Stimulated activated CD4-positive, alpha-beta T cell treated with anti-CD3 and anti-CD28 coated beads, Interleukin-4, amount 100 ng/mL, for 1 hour (primary cell): ENCODE results near the gene FOXL2.
A peak's percentile ranks its signal among the peaks of the same experiment; 100 is the strongest.

Source experiments
- DNase-seq: peaks from one replicate; pipeline ENCODE4 v3.0.0-alpha.2; 2020

The FOXL2 gene

GRCh38 chr3:138946663-138947494 lies at the start of gene FOXL2, which contains the start of gene FOXL2NB:
Gene FOXL2 (minus strand): TSS chr3:138947137. CDS start chr3:138946722, 415 bp downstream.
Gene FOXL2NB (plus strand): TSS chr3:138947217. CDS start chr3:138947365, 148 bp downstream.
- DNase-seq: peak; percentile 27

- DNase-seq: no peak
Measured at GRCh38 chr3:138995706-138996105, 48.8 kb upstream of the FOXL2 start.

- DNase-seq: no peak
Measured at GRCh38 chr3:138987181-138987580, 40.2 kb upstream of the FOXL2 start.

- no peak for DNase-seq
Measured at GRCh38 chr3:138985932-138986331, 39.0 kb upstream of the FOXL2 start.

GRCh38 chr3:138984816-138985215 lies 37.9 kb upstream of the FOXL2 start:
- no peak for DNase-seq

- no peak for DNase-seq
Measured at GRCh38 chr3:138976047-138976446, 29.1 kb upstream of the FOXL2 start.

- no peak for DNase-seq
Measured at GRCh38 chr3:138975351-138975750, 28.4 kb upstream of the FOXL2 start.

- no peak for DNase-seq
Measured at GRCh38 chr3:138974462-138974861, 27.5 kb upstream of the FOXL2 start.

- no peak for DNase-seq
Measured at GRCh38 chr3:138972941-138973340, 26.0 kb upstream of the FOXL2 start.

- DNase-seq: no peak
Measured at GRCh38 chr3:138971766-138972320, 24.9 kb upstream of the FOXL2 start.

GRCh38 chr3:138964923-138965322 lies 18.0 kb upstream of the FOXL2 start:
- DNase-seq: no peak

GRCh38 chr3:138964264-138964663 lies 17.3 kb upstream of the FOXL2 start:
- no peak for DNase-seq

GRCh38 chr3:138962854-138963560 lies 16.1 kb upstream of the FOXL2 start:
- DNase-seq: no peak

GRCh38 chr3:138960417-138960852 lies 13.5 kb upstream of the FOXL2 start:
- DNase-seq: no peak

- no peak for DNase-seq
Measured at GRCh38 chr3:138950701-138951100, 3.8 kb upstream of the FOXL2 start.

- DNase-seq: peak; percentile 30
Measured at GRCh38 chr3:138950006-138950644, 3.2 kb upstream of the FOXL2 start.

- DNase-seq: no peak
Measured at GRCh38 chr3:138949445-138950005, 2.6 kb upstream of the FOXL2 start.

- DNase-seq: no peak
Measured at GRCh38 chr3:138949002-138949418, 2.1 kb upstream of the FOXL2 start.

GRCh38 chr3:138948371-138949001 lies 1.5 kb upstream of the FOXL2 start:
- no peak for DNase-seq

GRCh38 chr3:138947495-138948121 lies 671 bp upstream of the FOXL2 start:
- DNase-seq: no peak

GRCh38 chr3:138945709-138946662 lies 951 bp downstream of the FOXL2 start:
- DNase-seq: peak; percentile 29
